PC-3 (cell line): ENCODE measurements around the gene IGSF21. TPM values are rescaled to one million over a fixed set of nuclear protein-coding genes. Genes with fewer than 3 reads are reported as not detected.

Experiments used
- ATAC-seq: fragments of 200-7000 bp; cut with Tn5 transposase; 2 replicates; pipeline ENCODE4 v1.9.1; 2020; ENCODE audit warnings: mild to moderate bottlenecking, moderate library complexity
- BruUV-seq: library from RNA; stranded (reverse); fragments of 400-500 nt; replicated peaks from 2 replicates; lab custom pipeline; 2021; lab: Mats Ljungman, UMichigan
- CTCF ChIA-PET: fragments of 300-600 bp; sonication (Branson Sonifier 250); formaldehyde crosslinking; loops from one replicate; lab custom pipeline; 2022; ENCODE audit warnings: antibody characterized with exemption; lab: Charles Lee
- POLR2A ChIA-PET: fragments of 300-600 bp; sonication (Branson Sonifier 250); formaldehyde crosslinking; loops from one replicate; lab custom pipeline; 2022; ENCODE audit warnings: antibody characterized with exemption; ENCODE audit not compliant: unreplicated experiment; lab: Charles Lee
- DNase-seq: peaks from one replicate; pipeline ENCODE4 v3.0.0-alpha.2; 2015
- H2AFZ ChIP-seq: fragments of 300-600 bp; sonication (generic); 2 replicates; pipeline ENCODE4 v1.6.0; 2016; ENCODE audit warnings: antibody characterized with exemption, low read length
- H3F3A ChIP-seq: fragments of 300-600 bp; sonication (generic); one replicate; pipeline ENCODE4 v1.6.0; 2017; ENCODE audit warnings: antibody characterized with exemption, low read length, control low read depth, mild to moderate bottlenecking; ENCODE audit not compliant: unreplicated experiment
- H3K27ac ChIP-seq: fragments of 300-600 bp; sonication (generic); 2 replicates; pipeline ENCODE4 v1.5.1; 2016; ENCODE audit warnings: mild to moderate bottlenecking, low read length
- H3K27me3 ChIP-seq: fragments of 300-600 bp; sonication (generic); 2 replicates; pipeline ENCODE4 v1.6.1; 2016; ENCODE audit warnings: low read length, mixed read lengths
- H3K36me3 ChIP-seq: fragments of 300-600 bp; sonication (generic); 2 replicates; pipeline ENCODE4 v1.6.1; 2016; ENCODE audit warnings: low read depth, mixed run types, low read length, mixed read lengths
- H3K4me1 ChIP-seq: fragments of 300-600 bp; sonication (generic); 2 replicates; pipeline ENCODE4 v1.5.1; 2016; ENCODE audit warnings: low read length; ENCODE audit not compliant: insufficient read depth
- H3K4me2 ChIP-seq: fragments of 300-600 bp; sonication (generic); 2 replicates; pipeline ENCODE4 v1.6.0; 2016; ENCODE audit warnings: low read length
- H3K4me3 ChIP-seq: fragments of 300-600 bp; sonication (generic); 2 replicates; pipeline ENCODE4 v1.5.1; 2016; ENCODE audit warnings: mild to moderate bottlenecking, low read length, mixed read lengths
- H3K79me2 ChIP-seq: fragments of 300-600 bp; sonication (generic); 2 replicates; pipeline ENCODE4 v1.6.1; 2017; ENCODE audit warnings: low read length, mixed read lengths
- H3K9ac ChIP-seq: fragments of 300-600 bp; sonication (generic); 2 replicates; pipeline ENCODE4 v1.6.0; 2016; ENCODE audit warnings: mild to moderate bottlenecking, low read length
- H3K9me2 ChIP-seq: fragments of 300-600 bp; sonication (generic); replicated peaks from 2 replicates; pipeline ENCODE4 v1.6.1; 2016; ENCODE audit warnings: mixed run types, low read length, mixed read lengths
- H3K9me3 ChIP-seq: fragments of 300-600 bp; sonication (generic); 2 replicates; pipeline ENCODE4 v1.6.1; 2016; ENCODE audit warnings: low read length, mixed read lengths
- H4K20me1 ChIP-seq: fragments of 300-600 bp; sonication (generic); 2 replicates; pipeline ENCODE4 v1.6.1; 2016; ENCODE audit warnings: low read length, mixed read lengths
- EZH2 ChIP-seq: fragments of 300-600 bp; sonication (generic); IDR thresholded peaks from one replicate; pipeline ENCODE4 v1.6.1; 2017; ENCODE audit warnings: antibody characterized with exemption, mild to moderate bottlenecking, low read length; ENCODE audit not compliant: unreplicated experiment
- EZH2phosphoT487 ChIP-seq: fragments of 300-600 bp; sonication (generic); IDR thresholded peaks from 2 replicates; pipeline ENCODE4 v1.6.1; 2018; ENCODE audit warnings: mild to moderate bottlenecking, antibody characterized with exemption, low read length, borderline replicate concordance
- intact Hi-C: fragments of 100-400 bp; cut with micrococcal nuclease; formaldehyde crosslinking; loops from 2 replicates; pipeline ENCODE4 v1.9.0; 2023
- total RNA-seq: library from RNA; depleted of rRNA; stranded (reverse); fragments of >200 nt; gene quantifications from 2 replicates; pipeline ENCODE4 v1.2.3, GENCODE V29; 2014
- TF ChIP-seq, protein P1 (sequence below): fragments of 300-600 bp; sonication (generic); conservative IDR thresholded peaks from 2 replicates; pipeline ENCODE4 v1.5.1; 2017; ENCODE audit warnings: antibody characterized with exemption, low read depth, mild to moderate bottlenecking, low read length

IGSF21 gene
- total RNA-seq, 1 experiment from 2014 or later: not detected

DNA sequence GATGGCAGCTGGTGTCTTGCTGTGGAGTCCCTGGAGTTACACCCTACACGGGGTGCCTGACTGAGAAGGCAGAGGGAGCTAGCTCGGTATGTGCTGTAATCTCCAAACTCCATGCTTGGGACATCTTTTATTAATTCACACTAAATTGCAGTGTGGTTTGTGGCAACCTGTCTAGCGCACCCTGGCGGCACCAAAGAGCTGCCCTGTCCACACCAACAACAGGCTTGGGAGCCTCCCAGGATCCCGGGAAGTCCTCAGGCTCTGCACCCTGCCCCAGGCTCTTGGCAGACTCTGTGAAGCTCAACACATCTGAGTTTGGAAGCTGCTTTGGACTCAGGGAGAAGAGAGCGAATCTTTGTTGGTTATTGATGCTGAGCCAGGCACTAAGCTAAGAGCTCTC, 138.9 kb downstream of the IGSF21 start:
- Histone ChIP-seq H3K27me3 (peaks cover 31% of the 10 kb centered on the region), H3K9me3 (no peaks in the 10 kb centered on the region), H3K4me2 (no peak overlapping the region), H2AFZ (no peak overlapping the region), H3K9me2 (no peaks in the 10 kb centered on the region), H3K4me3 (no peak overlapping the region), H3K36me3 (no peaks in the 10 kb centered on the region), H3K9ac (no peak overlapping the region), H3K4me1 (no peaks in the 10 kb centered on the region), H3K27ac (no peak overlapping the region), H3F3A (no peaks in the 10 kb centered on the region), H3K79me2 (no peaks in the 10 kb centered on the region), H4K20me1 (no peaks in the 10 kb centered on the region)
- BruUV-seq: no TSS peak
- CTCF ChIA-PET: no interaction called here
- intact Hi-C loops: no loop called here
- ATAC-seq: no peak
- DNase-seq: no peak
- POLR2A ChIA-PET: no interaction called here
- TF ChIP-seq EZH2phosphoT487: no peak
- TF ChIP-seq, protein P1, sequence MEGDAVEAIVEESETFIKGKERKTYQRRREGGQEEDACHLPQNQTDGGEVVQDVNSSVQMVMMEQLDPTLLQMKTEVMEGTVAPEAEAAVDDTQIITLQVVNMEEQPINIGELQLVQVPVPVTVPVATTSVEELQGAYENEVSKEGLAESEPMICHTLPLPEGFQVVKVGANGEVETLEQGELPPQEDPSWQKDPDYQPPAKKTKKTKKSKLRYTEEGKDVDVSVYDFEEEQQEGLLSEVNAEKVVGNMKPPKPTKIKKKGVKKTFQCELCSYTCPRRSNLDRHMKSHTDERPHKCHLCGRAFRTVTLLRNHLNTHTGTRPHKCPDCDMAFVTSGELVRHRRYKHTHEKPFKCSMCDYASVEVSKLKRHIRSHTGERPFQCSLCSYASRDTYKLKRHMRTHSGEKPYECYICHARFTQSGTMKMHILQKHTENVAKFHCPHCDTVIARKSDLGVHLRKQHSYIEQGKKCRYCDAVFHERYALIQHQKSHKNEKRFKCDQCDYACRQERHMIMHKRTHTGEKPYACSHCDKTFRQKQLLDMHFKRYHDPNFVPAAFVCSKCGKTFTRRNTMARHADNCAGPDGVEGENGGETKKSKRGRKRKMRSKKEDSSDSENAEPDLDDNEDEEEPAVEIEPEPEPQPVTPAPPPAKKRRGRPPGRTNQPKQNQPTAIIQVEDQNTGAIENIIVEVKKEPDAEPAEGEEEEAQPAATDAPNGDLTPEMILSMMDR: peak; percentile 54

- no peak overlapping the region for H2AFZ ChIP-seq
- CTCF ChIA-PET: no interaction called here
- no peak overlapping the region for H3K4me3 ChIP-seq
- peaks cover 31% of the 10 kb centered on the region for H3K27me3 ChIP-seq
- no peaks in the 10 kb centered on the region for H3K79me2 ChIP-seq
- ATAC-seq (no peak), DNase-seq (no peak)
- H3K27ac ChIP-seq: no peak overlapping the region
- no peak for TF ChIP-seq EZH2phosphoT487
- TF ChIP-seq, protein P1: no peak
- TF ChIP-seq EZH2: no peak
- H3K4me2 ChIP-seq: no peak overlapping the region
- H3K9ac ChIP-seq: no peak overlapping the region
- H3K9me2 ChIP-seq: no peaks in the 10 kb centered on the region
- no peaks in the 10 kb centered on the region for H3K4me1 ChIP-seq
- POLR2A ChIA-PET: no interaction called here
- intact Hi-C loops: no loop called here
- H3K9me3 ChIP-seq: no peaks in the 10 kb centered on the region
- no TSS peak for BruUV-seq
- no peaks in the 10 kb centered on the region for H3F3A ChIP-seq
- H3K36me3 ChIP-seq: no peaks in the 10 kb centered on the region
- H4K20me1 ChIP-seq: no peaks in the 10 kb centered on the region
Observed at GRCh38 chr1:18247151-18247550, 139.6 kb downstream of the IGSF21 start.

- no peak for ATAC-seq
- no peak overlapping the region for H3K4me3 ChIP-seq
- no peaks in the 10 kb centered on the region for H3K79me2 ChIP-seq
- H3K4me1 ChIP-seq: no peaks in the 10 kb centered on the region
- no peak overlapping the region for H3K4me2 ChIP-seq
- H2AFZ ChIP-seq: no peak overlapping the region
- intact Hi-C loops: no loop called here
- ChIA-PET CTCF (no interaction called here), POLR2A (no interaction called here)
- no peak overlapping the region for H3K27ac ChIP-seq
- H3K36me3 ChIP-seq: no peaks in the 10 kb centered on the region
- BruUV-seq: no TSS peak
- no peak overlapping the region for H3K9ac ChIP-seq
- TF ChIP-seq, protein P1: no peak
- TF ChIP-seq EZH2phosphoT487 (no peak), EZH2 (no peak)
- peaks cover 12% of the 10 kb centered on the region; the same call in 1 of the 2 replicates for H3K27me3 ChIP-seq
- H3K9me3 ChIP-seq: no peaks in the 10 kb centered on the region
- no peaks in the 10 kb centered on the region for H3K9me2 ChIP-seq
- DNase-seq: no peak
- H3F3A ChIP-seq: no peaks in the 10 kb centered on the region
- H4K20me1 ChIP-seq: no peaks in the 10 kb centered on the region
Observed at GRCh38 chr1:18249631-18250030, 142.0 kb downstream of the IGSF21 start.
